Neuron (in vitro differentiated cells): Measurements from ENCODE around the gene KAZN.

ENCODE experiments used
- H2AFZ ChIP-seq: one replicate; pipeline ENCODE4 v1.6.1; 2013; ENCODE audit warnings: low read depth, mild to moderate bottlenecking, inconsistent platforms, low read length, moderate library complexity
- H3K27me3 ChIP-seq: one replicate; pipeline ENCODE4 v1.6.1; 2013; ENCODE audit warnings: low read length; ENCODE audit not compliant: insufficient read depth
- H3K36me3 ChIP-seq: one replicate; pipeline ENCODE4 v1.6.1; 2013; ENCODE audit warnings: low read length; ENCODE audit not compliant: insufficient read depth
- H3K4me1 ChIP-seq: one replicate; pipeline ENCODE4 v1.6.1; 2013; ENCODE audit warnings: low read length; ENCODE audit not compliant: insufficient read depth
- H3K4me3 ChIP-seq: 2 replicates; pipeline ENCODE4 v1.5.1; 2013; ENCODE audit warnings: mild to moderate bottlenecking, low read length, moderate library complexity
- H3K9me3 ChIP-seq: one replicate; pipeline ENCODE4 v1.6.1; 2013; ENCODE audit warnings: low read length

KAZN gene

GRCh38 chr1:14742181-14742980, 143.9 kb downstream of the KAZN start:
- H3K27me3 ChIP-seq: no peaks in the 10 kb centered on the region
- no peak overlapping the region for H3K4me3 ChIP-seq

GRCh38 chr1:14743368-14743767, 144.9 kb downstream of the KAZN start:
- Histone ChIP-seq H3K9me3 (no peaks in the 10 kb centered on the region), H3K27me3 (no peaks in the 10 kb centered on the region), H3K4me1 (peaks cover 30% of the 10 kb centered on the region), H2AFZ (no peak overlapping the region), H3K4me3 (no peak overlapping the region), H3K36me3 (peaks cover 18% of the 10 kb centered on the region)

More at GRCh38 chr1:14742181-14742980, 143.9 kb downstream of the KAZN start:
- H3K36me3 ChIP-seq: peaks cover 24% of the 10 kb centered on the region
- H3K9me3 ChIP-seq: no peaks in the 10 kb centered on the region
- H2AFZ ChIP-seq: no peak overlapping the region
- H3K4me1 ChIP-seq: peaks cover 30% of the 10 kb centered on the region

GRCh38 chr1:14745001-14745720, 146.7 kb downstream of the KAZN start:
- no peak overlapping the region for H3K4me3 ChIP-seq
- no peaks in the 10 kb centered on the region for H3K27me3 ChIP-seq
- H3K9me3 ChIP-seq: no peaks in the 10 kb centered on the region
- H2AFZ ChIP-seq: no peak overlapping the region
- H3K36me3 ChIP-seq: peaks cover 10% of the 10 kb centered on the region
- H3K4me1 ChIP-seq: peaks cover 25% of the 10 kb centered on the region

- Histone ChIP-seq H2AFZ (no peak overlapping the region), H3K4me3 (no peak overlapping the region), H3K36me3 (peaks cover 10% of the 10 kb centered on the region), H3K9me3 (no peaks in the 10 kb centered on the region), H3K4me1 (peaks cover 19% of the 10 kb centered on the region), H3K27me3 (no peaks in the 10 kb centered on the region)
Measured at GRCh38 chr1:14745789-14746188, 147.3 kb downstream of the KAZN start.

- Histone ChIP-seq H2AFZ (no peak overlapping the region), H3K4me3 (no peak overlapping the region), H3K9me3 (peaks cover under 1% of the 10 kb centered on the region), H3K36me3 (peaks cover 10% of the 10 kb centered on the region), H3K27me3 (no peaks in the 10 kb centered on the region), H3K4me1 (peaks cover 13% of the 10 kb centered on the region)
Measured at GRCh38 chr1:14746393-14746792, 147.9 kb downstream of the KAZN start.

- H3K4me1 ChIP-seq: no peaks in the 10 kb centered on the region
- H2AFZ ChIP-seq: no peak overlapping the region
- H3K9me3 ChIP-seq: peaks cover 12% of the 10 kb centered on the region
- H3K36me3 ChIP-seq: peaks cover 10% of the 10 kb centered on the region
- H3K27me3 ChIP-seq: no peaks in the 10 kb centered on the region
- H3K4me3 ChIP-seq: no peak overlapping the region
Measured at GRCh38 chr1:14748151-14748550, 149.7 kb downstream of the KAZN start.

- Histone ChIP-seq H3K9me3 (peaks cover 12% of the 10 kb centered on the region), H3K4me3 (no peak overlapping the region), H3K36me3 (peaks cover 5% of the 10 kb centered on the region), H3K4me1 (no peaks in the 10 kb centered on the region), H2AFZ (no peak overlapping the region), H3K27me3 (no peaks in the 10 kb centered on the region)
Measured at GRCh38 chr1:14748977-14749376, 150.5 kb downstream of the KAZN start.

- H2AFZ ChIP-seq: no peak overlapping the region
Measured at GRCh38 chr1:14750490-14750889, 152.0 kb downstream of the KAZN start.

GRCh38 chr1:14755518-14756252, 157.2 kb downstream of the KAZN start:
- Histone ChIP-seq H2AFZ (no peak overlapping the region), H3K4me3 (no peak overlapping the region), H3K27me3 (no peaks in the 10 kb centered on the region), H3K36me3 (peaks cover 10% of the 10 kb centered on the region), H3K4me1 (peaks cover 7% of the 10 kb centered on the region), H3K9me3 (peaks cover 12% of the 10 kb centered on the region)

More at GRCh38 chr1:14750490-14750889, 152.0 kb downstream of the KAZN start:
- Histone ChIP-seq H3K4me1 (no peaks in the 10 kb centered on the region), H3K4me3 (no peak overlapping the region), H3K36me3 (no peaks in the 10 kb centered on the region), H3K9me3 (peaks cover 12% of the 10 kb centered on the region), H3K27me3 (no peaks in the 10 kb centered on the region)

GRCh38 chr1:14756589-14757285, 158.3 kb downstream of the KAZN start:
- Histone ChIP-seq H3K9me3 (peaks cover 9% of the 10 kb centered on the region), H3K4me1 (peaks cover 7% of the 10 kb centered on the region), H3K36me3 (peaks cover 12% of the 10 kb centered on the region), H3K27me3 (no peaks in the 10 kb centered on the region), H3K4me3 (no peak overlapping the region), H2AFZ (no peak overlapping the region)

- no peak overlapping the region for H2AFZ ChIP-seq
- peaks cover 7% of the 10 kb centered on the region for H3K9me3 ChIP-seq
- H3K27me3 ChIP-seq: no peaks in the 10 kb centered on the region
- peaks cover 7% of the 10 kb centered on the region for H3K4me1 ChIP-seq
- H3K36me3 ChIP-seq: peaks cover 14% of the 10 kb centered on the region
- no peak overlapping the region for H3K4me3 ChIP-seq
Measured at GRCh38 chr1:14757286-14757625, 158.8 kb downstream of the KAZN start.

GRCh38 chr1:14759042-14759818, 160.7 kb downstream of the KAZN start:
- H3K9me3 ChIP-seq: peaks cover 2% of the 10 kb centered on the region
- H3K36me3 ChIP-seq: peaks cover 14% of the 10 kb centered on the region
- peaks cover 7% of the 10 kb centered on the region for H3K4me1 ChIP-seq
- no peak overlapping the region for H2AFZ ChIP-seq
- no peak overlapping the region for H3K4me3 ChIP-seq
- no peaks in the 10 kb centered on the region for H3K27me3 ChIP-seq
